Lung (tissue), 12 donors: ENCODE measurements around the gene AQP1. TPM values are rescaled to one million over a fixed set of nuclear protein-coding genes. Genes with fewer than 3 reads are reported as not detected.

ENCODE experiments used
- ATAC-seq: fragments of 200-7000 bp; cut with Tn5 transposase; one replicate; pipeline ENCODE4 v1.9.1; 2020; ENCODE audit warnings: moderate number of reproducible peaks; ENCODE audit not compliant: insufficient read depth, low FRiP score
- DNase-seq, 3 donors: peaks; one replicate each; pipeline ENCODE4 v3.0.0-alpha.2; 2013 to 2017
- H3K27ac ChIP-seq, 2 donors: one replicate each; pipeline ENCODE4 v1.5.1; 2013; ENCODE audit warnings: mild to moderate bottlenecking in 2 of 2, moderate library complexity in 2 of 2, control low read depth in 1 of 2, inconsistent platforms in 1 of 2, low read depth in 1 of 2, low read length in 1 of 2
- H3K27me3 ChIP-seq, 3 donors: one replicate each; pipeline ENCODE4 v1.5.1; 2013; ENCODE audit warnings: low read length in 2 of 3; ENCODE audit not compliant: control insufficient read depth in 3 of 3, insufficient read depth in 3 of 3
- H3K36me3 ChIP-seq, 4 donors: one replicate each; pipeline ENCODE4 v1.5.1; 2013; ENCODE audit warnings: low read length in 4 of 4, mild to moderate bottlenecking in 1 of 4, moderate library complexity in 1 of 4; ENCODE audit not compliant: control insufficient read depth in 4 of 4, insufficient read depth in 4 of 4
- H3K4me1 ChIP-seq, 5 donors: one replicate each; pipeline ENCODE4 v1.5.1; 2013; ENCODE audit warnings: low read length in 5 of 5, mild to moderate bottlenecking in 2 of 5, moderate library complexity in 1 of 5; ENCODE audit not compliant: control insufficient read depth in 5 of 5, insufficient read depth in 5 of 5
- H3K4me3 ChIP-seq: one replicate; pipeline ENCODE4 v1.5.1; 2013; ENCODE audit warnings: mild to moderate bottlenecking, control low read depth, moderate library complexity
- H3K9ac ChIP-seq, 2 donors: one replicate each; pipeline ENCODE4 v1.5.1; 2013; ENCODE audit warnings: low read length in 2 of 2, control low read depth in 1 of 2; ENCODE audit not compliant: insufficient read depth in 1 of 2
- H3K9me3 ChIP-seq, 4 donors: one replicate each; pipeline ENCODE4 v1.5.1; 2013; ENCODE audit warnings: low read length in 3 of 4, mild to moderate bottlenecking in 1 of 4, moderate library complexity in 1 of 4; ENCODE audit not compliant: control insufficient read depth in 4 of 4, insufficient read depth in 3 of 4
- WGBS, 2 donors: extraction: QIAGEN DNeasy Blood & Tissue Kit; methylation state at CpG; one replicate each; pipeline ENCODE4 v1.1.7; 2013; 5-methylcytosine and 5-hydroxymethylcytosine counted together
- polyA plus RNA-seq, 2 donors: library from polyadenylated mRNA; stranded (reverse); fragments of 200-250 nt; gene quantifications; one replicate each; pipeline ENCODE4 v1.2.1, GENCODE V29; 2013
- total RNA-seq, 2 donors: library from RNA; depleted of rRNA in 1 of 2; stranded (reverse); fragments of >200 nt in 1 of 2; gene quantifications; one replicate each; pipeline ENCODE4 v1.2.1, GENCODE V29; 2014 to 2021
- TF ChIP-seq, protein P1 (sequence below): IDR thresholded peaks from 2 replicates; pipeline ENCODE4 v1.5.1; 2012; ENCODE audit warnings: mild to moderate bottlenecking; ENCODE audit errors: control extremely low read depth, extremely low read depth
- donor health status: control.
- donor health status: control.
- donor health status: Bipolar disorder and iron deficiency.
- donor health status: healthy.
- donor health status: DM: yes; HTN: yes; CAD: no.

Gene AQP1
- total and polyA plus RNA-seq, 4 donors: 267 to 655 (median 428) TPM

- ATAC-seq: peak; percentile 8
- Histone ChIP-seq H3K4me3 (no peak overlapping the region), H3K27me3 (peaks cover 0 to 3% (median 3%) of the 10 kb centered on the region in 3 donors), H3K36me3 (no peaks in the 10 kb centered on the region), H3K9me3 (no peaks in the 10 kb centered on the region), H3K9ac (no peak overlapping the region), H3K4me1 (peaks cover 0 to 15% (median 5%) of the 10 kb centered on the region in 5 donors), H3K27ac (no peak overlapping the region)
- no peak for DNase-seq
- TF ChIP-seq, protein P1, sequence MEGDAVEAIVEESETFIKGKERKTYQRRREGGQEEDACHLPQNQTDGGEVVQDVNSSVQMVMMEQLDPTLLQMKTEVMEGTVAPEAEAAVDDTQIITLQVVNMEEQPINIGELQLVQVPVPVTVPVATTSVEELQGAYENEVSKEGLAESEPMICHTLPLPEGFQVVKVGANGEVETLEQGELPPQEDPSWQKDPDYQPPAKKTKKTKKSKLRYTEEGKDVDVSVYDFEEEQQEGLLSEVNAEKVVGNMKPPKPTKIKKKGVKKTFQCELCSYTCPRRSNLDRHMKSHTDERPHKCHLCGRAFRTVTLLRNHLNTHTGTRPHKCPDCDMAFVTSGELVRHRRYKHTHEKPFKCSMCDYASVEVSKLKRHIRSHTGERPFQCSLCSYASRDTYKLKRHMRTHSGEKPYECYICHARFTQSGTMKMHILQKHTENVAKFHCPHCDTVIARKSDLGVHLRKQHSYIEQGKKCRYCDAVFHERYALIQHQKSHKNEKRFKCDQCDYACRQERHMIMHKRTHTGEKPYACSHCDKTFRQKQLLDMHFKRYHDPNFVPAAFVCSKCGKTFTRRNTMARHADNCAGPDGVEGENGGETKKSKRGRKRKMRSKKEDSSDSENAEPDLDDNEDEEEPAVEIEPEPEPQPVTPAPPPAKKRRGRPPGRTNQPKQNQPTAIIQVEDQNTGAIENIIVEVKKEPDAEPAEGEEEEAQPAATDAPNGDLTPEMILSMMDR: no peak
- WGBS, 2 donors: 69 to 81% methylated on average over 5 to 6 of the region's 6 CpGs
Observed at GRCh38 chr7:30934732-30935568, 23.3 kb downstream of the AQP1 start.

DNA sequence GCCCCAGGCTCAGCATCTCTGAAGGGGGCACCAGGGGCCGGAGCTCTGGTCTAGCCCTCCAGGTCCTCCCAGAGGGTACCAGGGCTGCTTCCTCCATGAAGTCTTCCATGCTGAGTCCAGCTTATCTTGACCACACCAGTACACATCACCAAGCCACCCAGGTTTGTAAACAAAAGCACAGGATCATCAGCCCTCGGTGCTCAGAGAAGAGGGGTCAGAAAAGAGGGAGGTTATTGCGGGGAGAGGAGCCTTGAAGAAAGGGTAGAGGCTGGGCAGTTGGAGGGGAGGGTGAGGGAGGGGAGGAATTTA, 23.9 kb downstream of the AQP1 start:
- TF ChIP-seq, protein P1: no peak
- H3K36me3 ChIP-seq: no peaks in the 10 kb centered on the region
- H3K4me3 ChIP-seq: no peak overlapping the region
- ATAC-seq: no peak
- no peaks in the 10 kb centered on the region for H3K9me3 ChIP-seq
- WGBS, 2 donors: 89 to 92% methylated on average over 3 of the region's 3 CpGs
- DNase-seq: no peak
- H3K9ac ChIP-seq: no peak overlapping the region
- no peak overlapping the region for H3K27ac ChIP-seq
- H3K27me3 ChIP-seq: peaks cover 0 to 3% (median 3%) of the 10 kb centered on the region in 3 donors
- peaks cover 0 to 13% (median 5%) of the 10 kb centered on the region in 5 donors for H3K4me1 ChIP-seq

DNA sequence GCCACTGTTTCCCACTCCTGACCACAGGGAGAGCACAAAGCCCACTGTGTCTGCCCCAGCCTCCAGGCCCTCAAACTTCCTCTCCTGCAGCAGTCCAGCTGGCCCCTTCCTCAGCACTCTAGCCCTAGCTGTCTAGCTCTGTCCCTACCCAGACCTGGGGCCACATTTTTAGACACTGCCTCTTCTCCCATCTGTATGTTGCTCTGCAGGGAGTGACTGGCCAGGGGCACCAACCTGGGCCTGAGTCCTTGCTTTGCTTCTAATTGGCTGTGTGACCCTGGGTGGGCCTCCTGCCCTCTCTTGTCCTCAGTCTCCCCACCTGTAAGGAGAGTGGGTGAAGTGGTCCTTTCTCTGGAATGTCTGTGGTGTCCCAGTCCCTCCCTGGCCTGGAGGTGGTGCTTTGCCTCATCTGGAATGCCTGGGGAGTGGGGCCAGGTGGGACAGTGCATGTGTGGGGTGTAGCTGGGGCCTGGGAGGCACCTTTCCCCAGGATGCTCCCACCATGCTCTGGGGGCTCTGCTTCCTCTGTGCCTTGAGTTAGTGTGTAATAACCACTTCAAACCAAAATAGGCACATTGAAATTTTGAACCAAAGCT, 25.1 kb downstream of the AQP1 start:
- DNase-seq: no peak
- Histone ChIP-seq H3K9ac (no peak overlapping the region), H3K27me3 (peaks cover 0 to 3% (median 3%) of the 10 kb centered on the region in 3 donors), H3K4me1 (peaks cover 0 to 9% (median 3%) of the 10 kb centered on the region in 5 donors), H3K9me3 (no peaks in the 10 kb centered on the region), H3K36me3 (no peaks in the 10 kb centered on the region), H3K27ac (no peak overlapping the region), H3K4me3 (no peak overlapping the region)
- TF ChIP-seq, protein P1: no peak
- no peak for ATAC-seq
